IMR-90 (cell line): ENCODE measurements around the gene TMEM168.

Source experiments
- CEBPB ChIP-seq: IDR thresholded peaks from 2 replicates; pipeline ENCODE4 v1.6.1; 2012; ENCODE audit warnings: low read depth, low read length, improper control_type of control experiment
- CTCF ChIP-seq: conservative IDR thresholded peaks from 2 replicates; pipeline ENCODE4 v1.5.1; 2012; ENCODE audit warnings: mild to moderate bottlenecking, low read depth, low read length, improper control_type of control experiment
- ELK1 ChIP-seq: fragments of 150-350 bp; IDR thresholded peaks from 2 replicates; pipeline ENCODE4 v1.6.1; 2016; ENCODE audit warnings: low read depth, mild to moderate bottlenecking, low read length, moderate library complexity, borderline replicate concordance
- FOS ChIP-seq: fragments of 150-350 bp; IDR thresholded peaks from 2 replicates; pipeline ENCODE4 v1.6.1; 2016; ENCODE audit warnings: low read depth, low read length
- MAZ ChIP-seq: IDR thresholded peaks from 2 replicates; pipeline ENCODE4 v1.6.1; 2012; ENCODE audit warnings: low read depth, mild to moderate bottlenecking, low read length, improper control_type of control experiment, moderate library complexity, borderline replicate concordance
- MXI1 ChIP-seq: IDR thresholded peaks from 2 replicates; pipeline ENCODE4 v1.6.1; 2012; ENCODE audit warnings: low read depth, mild to moderate bottlenecking, low read length, moderate library complexity, borderline replicate concordance
- NFE2L2 ChIP-seq: fragments of 150-350 bp; IDR thresholded peaks from 2 replicates; pipeline ENCODE4 v1.6.1; 2016; ENCODE audit warnings: low read depth, mild to moderate bottlenecking, low read length
- POLR2A ChIP-seq: IDR thresholded peaks from 2 replicates; pipeline ENCODE4 v1.6.1; 2012; ENCODE audit warnings: mild to moderate bottlenecking, low read depth, low read length
- RAD21 ChIP-seq: IDR thresholded peaks from 2 replicates; pipeline ENCODE4 v1.6.1; 2012; ENCODE audit warnings: low read length, improper control_type of control experiment
- RFX5 ChIP-seq: IDR thresholded peaks from 2 replicates; pipeline ENCODE4 v1.8.0; 2012; ENCODE audit warnings: low read depth, mild to moderate bottlenecking, low read length, moderate library complexity
- SMC3 ChIP-seq: fragments of 150-350 bp; IDR thresholded peaks from 2 replicates; pipeline ENCODE4 v1.6.1; 2016; ENCODE audit warnings: low read depth, mild to moderate bottlenecking, antibody characterized with exemption, low read length, moderate library complexity
- USF2 ChIP-seq: fragments of 150-350 bp; IDR thresholded peaks from 2 replicates; pipeline ENCODE4 v1.6.1; 2017; ENCODE audit warnings: mild to moderate bottlenecking, antibody characterized with exemption, low read length, low read depth

GRCh38 chr7:112745635-112746034 lies 44.6 kb downstream of the TMEM168 start:
- TF ChIP-seq POLR2A (no peak), CTCF (no peak), RAD21 (no peak), CEBPB (no peak), RFX5 (no peak), SMC3 (no peak), NFE2L2 (no peak), MAZ (no peak), FOS (no peak), ELK1 (no peak), USF2 (no peak), MXI1 (no peak)
